Measurements from ENCODE around the gene ATP6V0A1. TPM values are rescaled to one million over a fixed set of nuclear protein-coding genes. Genes with fewer than 3 reads are reported as not detected.
A peak's percentile ranks its signal among the peaks of the same experiment; 100 is the strongest.

The ATP6V0A1 gene
- polyA plus RNA-seq, 3 donors: 53.4 to 73.9 (median 55.7) TPM

- DNase-seq (ENCODE audit: extremely low read depth in 1 of 11, low read depth in 9 of 11, low spot score in 4 of 11): no peak
Measured at GRCh38 chr17:42508426-42509165, 49.9 kb downstream of the ATP6V0A1 start.

- no peak for DNase-seq (ENCODE audit: extremely low read depth in 1 of 11, low read depth in 9 of 11, low spot score in 4 of 11)
Measured at GRCh38 chr17:42509409-42509808, 50.7 kb downstream of the ATP6V0A1 start.

- no peak for DNase-seq (ENCODE audit: extremely low read depth in 1 of 11, low read depth in 9 of 11, low spot score in 4 of 11)
Measured at GRCh38 chr17:42509841-42510240, 51.2 kb downstream of the ATP6V0A1 start.

GRCh38 chr17:42512246-42512645 is 53.6 kb downstream of the ATP6V0A1 start:
- no peak for DNase-seq (ENCODE audit: extremely low read depth in 1 of 11, low read depth in 9 of 11, low spot score in 4 of 11)

- DNase-seq (ENCODE audit: extremely low read depth in 1 of 11, low read depth in 9 of 11, low spot score in 4 of 11): no peak
Measured at GRCh38 chr17:42512733-42513251, 54.1 kb downstream of the ATP6V0A1 start.

- DNase-seq (ENCODE audit: extremely low read depth in 1 of 11, low read depth in 9 of 11, low spot score in 4 of 11): no peak
Measured at GRCh38 chr17:42513686-42514085, 55.0 kb downstream of the ATP6V0A1 start.

- DNase-seq (ENCODE audit: extremely low read depth in 1 of 11, low read depth in 9 of 11, low spot score in 4 of 11): no peak
Measured at GRCh38 chr17:42514279-42514678, 55.6 kb downstream of the ATP6V0A1 start.

GRCh38 chr17:42514867-42515266 is 56.2 kb downstream of the ATP6V0A1 start:
- DNase-seq (ENCODE audit: extremely low read depth in 1 of 11, low read depth in 9 of 11, low spot score in 4 of 11): no peak

GRCh38 chr17:42517516-42517915 is 58.8 kb downstream of the ATP6V0A1 start:
- peak in 2 of 11 donors; percentile 53 to 66 for DNase-seq (ENCODE audit: extremely low read depth in 1 of 11, low read depth in 9 of 11, low spot score in 4 of 11)

- no peak for DNase-seq (ENCODE audit: extremely low read depth in 1 of 11, low read depth in 9 of 11, low spot score in 4 of 11)
Measured at GRCh38 chr17:42518046-42518754, 59.5 kb downstream of the ATP6V0A1 start.

GRCh38 chr17:42518755-42519545 is 60.3 kb downstream of the ATP6V0A1 start:
- DNase-seq (ENCODE audit: extremely low read depth in 1 of 11, low read depth in 9 of 11, low spot score in 4 of 11): no peak

GRCh38 chr17:42519546-42520491 is 61.1 kb downstream of the ATP6V0A1 start:
- DNase-seq (ENCODE audit: extremely low read depth in 1 of 11, low read depth in 9 of 11, low spot score in 4 of 11): peak in 10 of 11 donors; percentile 75 to 93 (median 85)

- no peak for DNase-seq (ENCODE audit: extremely low read depth in 1 of 11, low read depth in 9 of 11, low spot score in 4 of 11)
Measured at GRCh38 chr17:42520540-42520951, 61.9 kb downstream of the ATP6V0A1 start.

GRCh38 chr17:42521036-42521435 is 62.4 kb downstream of the ATP6V0A1 start:
- no peak for DNase-seq (ENCODE audit: extremely low read depth in 1 of 11, low read depth in 9 of 11, low spot score in 4 of 11)

- no peak for DNase-seq (ENCODE audit: extremely low read depth in 1 of 11, low read depth in 9 of 11, low spot score in 4 of 11)
Measured at GRCh38 chr17:42521666-42522262, 63.1 kb downstream of the ATP6V0A1 start.

GRCh38 chr17:42522263-42522790 is 63.6 kb downstream of the ATP6V0A1 start:
- no peak for DNase-seq (ENCODE audit: extremely low read depth in 1 of 11, low read depth in 9 of 11, low spot score in 4 of 11)

- DNase-seq (ENCODE audit: extremely low read depth in 1 of 11, low read depth in 9 of 11, low spot score in 4 of 11): no peak
Measured at GRCh38 chr17:42522798-42523278, 64.2 kb downstream of the ATP6V0A1 start.

GRCh38 chr17:42525221-42525620 is 66.5 kb downstream of the ATP6V0A1 start:
- no peak for DNase-seq (ENCODE audit: extremely low read depth in 1 of 11, low read depth in 9 of 11, low spot score in 4 of 11)

Measured in renal cortex interstitium (tissue), 11 donors.